Small intestine (tissue), 7 donors: ENCODE data around the gene PHAX. TPM values are rescaled to one million over a fixed set of nuclear protein-coding genes. Genes with fewer than 3 reads are reported as not detected.

Experiments used
- DNase-seq, 2 donors: peaks; one replicate each; pipeline versions ENCODE4 v3.0.0 to v3.0.0-alpha.2; 2013
- FAIRE-seq: peaks from 2 replicates; lab custom pipeline; 2012; peaks lifted over from hg19 to GRCh38; lab: Jason Lieb, UNC
- H3K27ac ChIP-seq, 3 donors: one replicate each; pipeline ENCODE4 v1.5.1; 2013; ENCODE audit warnings: low read length in 2 of 3, mild to moderate bottlenecking in 2 of 3, control low read depth in 1 of 3, inconsistent platforms in 1 of 3, low read depth in 1 of 3, moderate library complexity in 1 of 3
- H3K27me3 ChIP-seq, 3 donors: one replicate each; pipeline ENCODE4 v1.6.1; 2013; ENCODE audit warnings: low read length in 3 of 3, inconsistent platforms in 1 of 3; ENCODE audit not compliant: control insufficient read depth in 3 of 3, insufficient read depth in 3 of 3
- H3K36me3 ChIP-seq, 3 donors: one replicate each; pipeline ENCODE4 v1.6.1; 2013; ENCODE audit warnings: low read length in 3 of 3, inconsistent platforms in 1 of 3, low read depth in 1 of 3, mild to moderate bottlenecking in 1 of 3, moderate library complexity in 1 of 3; ENCODE audit not compliant: control insufficient read depth in 3 of 3, insufficient read depth in 2 of 3
- H3K4me1 ChIP-seq, 3 donors: one replicate each; pipeline ENCODE4 v1.6.1; 2013; ENCODE audit warnings: low read length in 2 of 3, inconsistent platforms in 1 of 3, low read depth in 1 of 3, mild to moderate bottlenecking in 1 of 3, moderate library complexity in 1 of 3; ENCODE audit not compliant: control insufficient read depth in 3 of 3, insufficient read depth in 2 of 3
- H3K4me3 ChIP-seq, 3 donors: one replicate each; pipeline ENCODE4 v1.5.1; 2013; ENCODE audit warnings: low read length in 3 of 3, control low read depth in 1 of 3, inconsistent platforms in 1 of 3, low read depth in 1 of 3, mild to moderate bottlenecking in 1 of 3, moderate library complexity in 1 of 3
- H3K9me3 ChIP-seq, 2 donors: one replicate each; pipeline ENCODE4 v1.6.1; 2013; ENCODE audit warnings: low read depth in 1 of 2, low read length in 1 of 2; ENCODE audit not compliant: control insufficient read depth in 2 of 2, insufficient read depth in 1 of 2
- WGBS, 3 donors: extraction: QIAGEN DNeasy Blood & Tissue Kit; methylation state at CpG; one replicate each; pipeline ENCODE4 v1.1.7; 2013; 5-methylcytosine and 5-hydroxymethylcytosine counted together
- polyA plus RNA-seq, 4 donors: library from polyadenylated mRNA; stranded (reverse) in 3 of 4; unstranded in 1 of 4; fragments of 200-250 nt in 3 of 4; fragments of 120-200 nt in 1 of 4; gene quantifications; one replicate each; pipeline versions ENCODE4 v1.2.1 to v1.2.3, GENCODE V29; 2013
- donor health status: healthy with polysubstance abuse.
- donor health status: control.
- donor health status: control.
- donor health status: Bipolar disorder and iron deficiency.
- donor health status: healthy.

Gene PHAX
- polyA plus RNA-seq, 4 donors, result 17.4 to 32.8 (median 17.9) TPM

- 7 to 50% (median 33%) methylated on average over 7 of the region's 7 CpGs for WGBS, 3 donors
- FAIRE-seq, result no peak
- H3K4me1 ChIP-seq, result no peaks in the 10 kb centered on the region
- peak overlapping the region in 1 of 3 donors; percentile 47 for H3K4me3 ChIP-seq
- H3K36me3 ChIP-seq, result no peaks in the 10 kb centered on the region
- peaks cover 0 to 15% of the 10 kb centered on the region in 2 donors for H3K9me3 ChIP-seq
- DNase-seq, result peak in 1 of 2 donors; percentile 45
- H3K27ac ChIP-seq, result no peak overlapping the region
- peaks cover 0 to 3% (median 0%) of the 10 kb centered on the region in 3 donors for H3K27me3 ChIP-seq
Measured at GRCh38 chr5:126674145-126674544, 73.4 kb downstream of the PHAX start.

GRCh38 chr5:126675338-126675737, 74.6 kb downstream of the PHAX start:
- no peak overlapping the region for H3K27ac ChIP-seq
- H3K4me1 ChIP-seq, result no peaks in the 10 kb centered on the region
- FAIRE-seq (no peak), DNase-seq (no peak)
- H3K9me3 ChIP-seq, result peaks cover 0 to 5% of the 10 kb centered on the region in 2 donors
- H3K4me3 ChIP-seq, result no peak overlapping the region
- H3K27me3 ChIP-seq, result peaks cover 0 to 3% (median 0%) of the 10 kb centered on the region in 3 donors
- no peaks in the 10 kb centered on the region for H3K36me3 ChIP-seq
- 58 to 69% (median 66%) methylated on average over 2 of the region's 2 CpGs for WGBS, 3 donors

- no peak overlapping the region for H3K4me3 ChIP-seq
- DNase-seq (peak; percentile 81 to 82), FAIRE-seq (no peak)
- peaks cover 0 to 4% of the 10 kb centered on the region in 2 donors for H3K9me3 ChIP-seq
- no peaks in the 10 kb centered on the region for H3K4me1 ChIP-seq
- H3K27ac ChIP-seq, result no peak overlapping the region
- WGBS, 3 donors, result 22 to 26% (median 24%) methylated on average over 4 of the region's 4 CpGs
- H3K27me3 ChIP-seq, result peaks cover 0 to 3% (median 0%) of the 10 kb centered on the region in 3 donors
- no peaks in the 10 kb centered on the region for H3K36me3 ChIP-seq
Measured at GRCh38 chr5:126676195-126676624, 75.5 kb downstream of the PHAX start.

Other genes starting within 250 kb of the PHAX start
- gene GRAMD2B, start 177.5 kb upstream of the PHAX start, polyA plus RNA-seq, result 10 to 100 TPM; 13.7 to 39.1 (median 20.4) TPM
- 10 to 100 TPM; 18.1 to 66.2 (median 31.9) TPM for gene ALDH7A1, start 5.7 kb upstream of the PHAX start, polyA plus RNA-seq
- 10 to 100 TPM in 2 of 4 donors, 1 to 10 TPM in 2; 3.1 to 55.3 (median 27.4) TPM for gene LMNB1, start 176.2 kb downstream of the PHAX start, polyA plus RNA-seq